HG03469 (cell line): ENCODE data around the gene ITGBL1.

Experiments used
- ATAC-seq: cut with Tn5 transposase; IDR thresholded peaks from one replicate; pipeline ENCODE4 v1.9.1; 2021; ENCODE audit warnings: mild to moderate bottlenecking, moderate library complexity, moderate number of reproducible peaks; ENCODE audit not compliant: unreplicated experiment

ITGBL1 gene

GRCh38 chr13:101449790-101450748, 2.4 kb upstream of the ITGBL1 start:
- ATAC-seq, result no peak

- no peak for ATAC-seq
These were observed 1.7 kb upstream of the ITGBL1 start for GRCh38 chr13:101450749-101451130.

- no peak for ATAC-seq
These were observed 834 bp upstream of the ITGBL1 start for GRCh38 chr13:101451641-101452040.

DNA sequence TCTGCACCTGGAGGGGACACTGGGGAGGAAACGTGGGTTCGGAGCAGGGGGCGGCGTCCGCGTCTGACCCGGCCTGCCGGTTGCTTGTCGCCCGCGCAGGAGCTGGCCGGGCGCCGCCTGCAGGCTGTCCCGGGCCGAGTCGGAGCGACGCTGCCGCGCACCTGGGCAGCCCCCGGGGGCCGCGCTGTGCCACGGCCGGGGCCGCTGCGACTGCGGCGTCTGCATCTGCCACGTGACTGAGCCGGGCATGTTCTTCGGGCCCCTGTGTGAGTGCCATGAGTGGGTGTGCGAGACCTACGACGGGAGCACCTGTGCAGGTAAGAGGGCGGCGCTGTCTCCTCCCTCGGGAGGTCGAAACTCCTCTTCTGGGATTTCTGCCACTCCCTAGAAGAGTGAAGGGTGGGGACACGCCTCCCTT, 1.3 kb downstream of the ITGBL1 start:
- no peak for ATAC-seq

- no peak for ATAC-seq
These were observed 2.3 kb downstream of the ITGBL1 start for GRCh38 chr13:101454767-101455166.

DNA sequence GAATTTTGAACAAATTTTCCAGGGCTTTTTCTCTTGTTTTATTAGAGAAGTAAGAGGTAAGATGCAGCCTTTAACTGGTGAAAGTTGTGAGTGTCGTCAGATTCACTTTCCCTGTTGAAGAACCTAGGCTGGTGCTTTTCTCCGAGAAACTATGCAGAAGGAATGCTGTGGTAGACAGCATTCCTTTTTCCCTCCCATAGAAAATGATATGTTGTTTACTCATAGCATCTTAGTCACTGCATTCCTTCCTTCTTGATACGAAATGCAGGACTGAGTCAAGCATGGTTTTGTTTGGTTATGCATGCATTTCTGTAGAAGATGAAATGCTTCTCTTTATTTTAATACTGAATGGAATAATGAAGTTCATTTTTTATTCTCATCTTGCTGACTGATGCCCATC, 3.4 kb downstream of the ITGBL1 start:
- ATAC-seq, result no peak

DNA sequence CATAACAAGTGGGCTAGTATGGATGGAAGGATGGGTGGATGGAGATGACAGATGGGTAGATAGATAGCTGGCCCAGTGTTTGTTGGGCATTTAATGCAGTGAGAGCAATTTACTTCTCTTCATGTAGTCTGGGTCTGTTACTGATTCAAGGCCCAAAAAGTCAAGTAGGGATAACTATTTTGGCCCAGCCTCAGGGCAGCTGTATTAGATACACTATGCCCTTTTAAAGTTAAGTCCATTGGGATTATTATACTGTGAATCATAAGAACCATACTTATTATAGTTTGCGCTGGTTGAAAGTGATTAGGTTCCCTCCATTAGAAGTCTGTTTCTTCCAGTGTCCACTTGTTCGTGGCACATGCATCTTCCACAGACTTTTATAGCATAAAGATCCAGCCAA, 4.7 kb downstream of the ITGBL1 start:
- ATAC-seq, result no peak

- no peak for ATAC-seq
These were observed 13.4 kb downstream of the ITGBL1 start for GRCh38 chr13:101465877-101466276.

DNA sequence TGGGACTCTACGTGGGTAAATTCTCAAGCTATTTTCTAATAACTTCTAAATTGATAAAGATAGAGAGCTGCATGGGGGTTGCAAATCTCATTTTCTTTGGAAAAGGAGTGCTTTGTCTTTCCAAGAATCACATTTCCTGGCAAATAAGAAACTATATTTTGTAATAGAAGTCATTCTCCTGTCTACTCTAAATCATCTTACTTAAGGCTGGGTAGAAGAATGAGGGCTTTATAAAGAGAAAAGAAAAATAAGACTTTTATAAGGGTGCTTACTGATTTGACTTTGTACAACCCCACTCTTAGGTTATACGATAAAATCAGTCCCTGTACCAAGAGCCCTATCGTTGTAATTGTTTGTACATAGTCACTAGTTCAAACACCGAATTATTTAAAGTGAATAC, 14.9 kb downstream of the ITGBL1 start:
- no peak for ATAC-seq

- ATAC-seq, result no peak
These were observed 21.0 kb downstream of the ITGBL1 start for GRCh38 chr13:101473458-101473857.

- ATAC-seq, result no peak
These were observed 22.0 kb downstream of the ITGBL1 start for GRCh38 chr13:101474419-101474957.

GRCh38 chr13:101475536-101475935, 23.1 kb downstream of the ITGBL1 start:
- ATAC-seq, result no peak

GRCh38 chr13:101481421-101481820, 28.9 kb downstream of the ITGBL1 start:
- no peak for ATAC-seq

DNA sequence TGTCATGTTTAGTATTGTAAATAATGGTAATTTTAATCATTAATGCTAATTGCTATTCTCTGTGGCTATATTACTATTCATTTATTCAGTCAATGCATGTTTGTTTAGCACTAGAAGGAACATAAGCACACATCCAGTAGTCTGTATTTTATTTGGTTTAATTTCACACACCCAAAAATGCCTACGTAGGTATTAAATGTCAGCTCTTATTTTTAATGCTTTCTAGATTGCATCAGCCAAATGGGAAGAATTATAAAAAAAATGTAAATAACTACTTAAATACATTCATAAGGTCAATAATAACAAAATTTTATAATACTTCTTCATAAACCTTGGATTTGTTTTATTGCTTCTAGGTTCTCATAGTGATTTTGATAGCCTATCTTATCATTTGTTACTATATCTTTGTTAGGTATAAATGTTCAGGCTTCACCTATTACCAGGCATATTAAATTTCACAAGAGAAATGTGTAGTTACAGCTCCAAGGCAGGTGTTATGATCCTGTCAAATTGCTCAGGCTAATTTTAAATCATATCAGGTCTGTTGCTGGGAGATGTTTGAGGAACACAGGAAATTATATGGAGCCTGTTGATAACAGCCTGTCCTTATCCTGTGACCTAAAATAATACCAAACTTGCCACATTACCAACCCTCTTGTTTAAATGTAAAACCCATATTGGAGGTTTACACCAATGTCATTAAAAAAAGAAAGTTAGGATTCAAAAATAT, 34.4 kb downstream of the ITGBL1 start:
- ATAC-seq, result no peak

DNA sequence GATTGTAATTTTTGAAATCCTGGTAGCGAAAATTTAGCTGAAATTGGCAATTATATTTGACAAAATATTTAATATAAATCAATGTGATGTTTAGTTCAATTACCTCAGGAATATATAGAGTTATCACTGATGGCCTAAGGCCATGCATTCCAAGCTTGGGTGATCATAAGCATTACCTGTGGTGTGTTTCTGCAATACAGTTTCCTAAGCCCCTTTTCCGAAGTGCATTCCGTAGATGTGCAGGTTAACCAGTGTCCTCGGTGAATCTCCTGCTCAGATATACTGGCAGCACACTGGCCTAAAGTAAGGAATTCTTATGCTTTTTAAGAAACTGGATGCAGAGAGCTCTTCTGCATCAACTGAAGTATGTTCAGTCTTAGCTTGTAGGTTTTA, 35.0 kb downstream of the ITGBL1 start:
- ATAC-seq, result no peak

- no peak for ATAC-seq
These were observed 36.3 kb downstream of the ITGBL1 start for GRCh38 chr13:101488734-101489133.

DNA sequence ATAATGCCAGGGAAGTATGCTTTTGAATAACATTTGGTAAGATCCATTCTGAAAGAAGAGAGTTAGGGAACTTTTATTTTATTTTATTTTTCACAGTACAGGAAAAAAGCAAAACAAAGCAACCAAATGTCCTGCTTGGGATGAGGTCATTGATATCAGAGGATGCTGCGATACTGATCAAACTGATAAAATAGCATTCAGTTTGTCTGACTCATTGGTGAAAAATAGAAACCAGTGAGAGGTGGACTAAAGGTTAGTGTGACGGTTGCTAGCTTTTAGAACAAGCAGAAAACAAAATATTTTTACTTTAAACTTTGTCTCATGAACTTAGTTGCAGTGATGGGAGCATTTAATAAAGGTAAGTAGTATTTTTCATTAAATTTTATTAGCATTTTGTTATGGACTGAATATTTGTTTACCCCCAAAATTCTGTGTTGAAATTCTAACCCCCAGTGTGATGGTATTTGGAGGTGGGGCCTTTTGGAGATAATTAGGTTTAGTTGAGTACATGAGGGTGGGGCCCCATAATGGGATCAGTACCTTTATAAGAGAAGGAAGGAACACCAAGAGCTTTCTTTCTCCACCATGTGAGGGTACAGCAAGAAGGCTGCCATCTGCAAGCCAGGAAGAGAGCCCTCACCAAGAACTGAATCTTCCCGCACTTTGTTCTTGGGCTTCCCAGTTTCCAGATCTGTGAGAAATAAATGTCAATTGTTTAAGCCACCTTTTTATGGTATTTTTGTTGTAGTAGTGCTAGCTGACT, 37.3 kb downstream of the ITGBL1 start:
- ATAC-seq, result no peak

GRCh38 chr13:101490406-101491015, 38.0 kb downstream of the ITGBL1 start:
- ATAC-seq, result no peak

GRCh38 chr13:101492251-101492910, 39.9 kb downstream of the ITGBL1 start:
- ATAC-seq, result no peak

DNA sequence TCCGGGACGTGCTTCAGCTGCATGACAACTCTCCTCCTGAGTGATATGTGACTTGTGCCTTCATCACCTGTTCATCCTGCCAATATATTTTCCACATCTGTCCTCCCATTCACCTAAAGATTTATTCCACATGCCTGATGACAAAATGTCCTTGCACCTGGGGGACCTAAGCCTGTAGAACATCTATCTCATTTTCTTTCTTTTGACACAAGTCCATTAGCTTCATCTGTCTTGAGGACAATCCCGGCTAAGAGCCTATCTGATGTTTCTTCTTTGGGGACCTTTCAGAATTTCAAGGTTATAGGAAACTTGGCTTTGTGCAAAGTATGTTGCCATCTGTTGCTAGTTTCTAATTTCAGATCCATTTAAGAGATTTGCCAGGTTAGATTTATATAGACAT, 41.1 kb downstream of the ITGBL1 start:
- no peak for ATAC-seq
